Measurements from ENCODE around the gene SERINC5.
"Not testable (repeated sequence)": the region's sequence is repeated elsewhere in the genome, so short reads cannot be mapped to it uniquely, and the experiment has no call there.

SERINC5 gene

DNA sequence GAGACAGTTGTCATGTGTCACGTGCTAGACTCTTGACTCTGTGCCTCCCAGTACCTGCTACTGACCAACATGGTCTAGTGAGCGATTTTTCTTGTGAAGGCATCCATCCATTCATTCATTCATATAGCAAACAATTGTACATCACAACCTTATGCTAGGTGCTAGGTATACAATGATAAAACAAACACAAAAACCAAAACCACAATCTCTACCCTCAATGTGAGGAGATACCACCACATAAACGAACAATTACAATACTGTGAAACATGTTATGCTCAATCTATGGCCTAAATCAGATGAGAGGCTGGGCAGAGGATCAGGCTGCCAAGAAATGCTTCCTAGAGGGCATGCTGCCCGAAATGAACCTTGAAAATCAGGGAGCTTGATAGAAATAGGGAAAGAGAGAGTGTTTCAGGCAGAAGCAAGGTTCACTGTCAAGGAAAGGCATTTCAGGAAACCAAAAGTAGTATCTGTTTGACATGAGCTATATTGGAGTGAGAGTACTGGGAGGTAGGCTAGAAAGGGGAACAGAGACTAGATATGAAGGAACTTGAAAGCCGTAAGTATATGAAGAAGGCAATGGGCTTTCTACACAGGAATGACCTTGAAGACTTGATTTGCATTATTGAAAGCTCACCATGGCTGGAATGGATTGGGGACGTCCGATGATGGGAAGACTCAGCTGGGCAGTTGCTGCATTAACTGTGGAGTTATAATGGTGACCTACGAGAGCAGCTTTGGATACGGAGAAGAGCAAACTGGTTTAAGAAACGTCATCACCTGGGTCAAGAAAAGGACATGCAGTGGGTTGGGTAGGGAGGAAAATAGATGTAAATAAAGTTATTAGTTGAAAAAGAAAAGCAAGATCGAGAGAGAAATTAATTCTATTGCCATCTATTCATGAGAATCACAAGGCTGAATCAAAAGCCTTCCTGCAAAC lies 130.6 kb downstream of the SERINC5 start:
- no peak for DNase-seq

DNA sequence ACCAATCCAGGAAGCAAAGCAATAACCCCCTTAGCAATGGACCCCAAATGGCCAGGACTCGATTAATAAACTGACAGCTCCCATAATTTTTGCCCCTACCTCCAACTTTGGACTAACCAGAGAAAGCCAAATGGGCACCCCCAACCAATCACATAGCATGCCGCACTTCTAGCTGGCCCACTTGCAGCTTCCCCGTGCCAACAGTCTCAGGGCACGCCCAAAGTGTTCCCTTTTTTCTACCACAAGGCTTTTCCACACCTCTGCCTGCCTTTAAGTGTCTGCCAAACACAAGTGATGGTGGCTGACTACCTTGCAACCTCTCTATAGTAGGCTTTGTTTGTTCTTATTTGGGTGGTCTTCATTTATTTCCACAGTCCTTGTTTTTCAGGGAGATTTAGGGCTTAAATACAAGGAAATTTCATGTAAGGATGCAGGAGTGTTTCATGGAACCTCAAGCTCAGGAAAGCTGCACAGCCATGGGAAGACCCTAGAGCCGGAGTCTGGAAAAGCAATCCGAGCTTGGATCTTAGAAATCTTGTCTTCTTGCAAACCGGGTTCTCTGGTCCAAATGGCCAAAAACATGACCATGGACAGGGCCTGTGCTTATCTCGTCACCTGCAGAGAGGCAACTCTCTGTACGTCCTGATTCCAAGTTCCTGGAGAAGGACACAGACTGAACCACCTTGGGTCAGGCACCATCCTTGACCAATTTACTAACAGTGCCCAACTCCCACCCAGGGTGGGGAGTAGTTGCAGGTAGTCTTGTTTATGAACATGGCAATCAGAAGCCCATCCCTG lies 131.5 kb downstream of the SERINC5 start:
- no peak for DNase-seq

DNA sequence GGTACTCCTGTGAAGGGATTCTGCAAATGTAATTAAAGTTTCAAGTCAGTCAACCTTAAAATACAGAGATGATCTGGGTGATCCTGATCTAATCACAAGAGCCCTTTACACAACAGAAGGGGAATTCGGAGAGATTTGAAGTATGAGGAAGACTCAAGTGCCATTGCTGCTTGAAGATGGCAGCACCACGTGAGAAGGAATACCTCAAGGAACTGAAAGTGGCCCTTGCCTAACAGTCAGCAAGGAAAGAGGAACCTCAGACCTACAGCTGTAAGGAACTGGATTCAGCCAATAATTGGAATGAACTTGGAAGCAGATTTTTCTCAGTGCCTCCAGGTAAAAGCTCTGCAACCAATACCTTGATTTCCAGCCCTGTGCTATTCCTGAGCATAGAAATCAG lies 133.3 kb downstream of the SERINC5 start:
- DNase-seq: no peak

DNA sequence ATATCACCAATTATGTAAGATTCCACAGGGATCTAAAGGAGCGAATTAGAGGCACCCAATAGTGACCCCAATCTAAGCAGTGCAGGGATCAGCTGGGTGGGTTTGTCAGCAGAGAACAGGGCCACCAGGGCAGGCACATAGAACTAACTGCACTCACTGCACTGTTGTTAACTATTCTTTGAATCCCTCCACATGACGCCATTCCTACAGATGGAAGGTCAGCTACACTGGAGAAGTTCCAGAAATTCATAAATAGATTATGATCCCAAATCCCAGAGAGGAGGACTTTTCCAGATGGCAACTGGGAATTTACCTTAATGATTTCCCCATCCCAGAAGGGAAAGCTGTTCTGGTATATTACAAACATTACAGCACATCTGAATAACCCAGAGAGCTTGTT lies 136.5 kb downstream of the SERINC5 start:
- no peak for DNase-seq

DNA sequence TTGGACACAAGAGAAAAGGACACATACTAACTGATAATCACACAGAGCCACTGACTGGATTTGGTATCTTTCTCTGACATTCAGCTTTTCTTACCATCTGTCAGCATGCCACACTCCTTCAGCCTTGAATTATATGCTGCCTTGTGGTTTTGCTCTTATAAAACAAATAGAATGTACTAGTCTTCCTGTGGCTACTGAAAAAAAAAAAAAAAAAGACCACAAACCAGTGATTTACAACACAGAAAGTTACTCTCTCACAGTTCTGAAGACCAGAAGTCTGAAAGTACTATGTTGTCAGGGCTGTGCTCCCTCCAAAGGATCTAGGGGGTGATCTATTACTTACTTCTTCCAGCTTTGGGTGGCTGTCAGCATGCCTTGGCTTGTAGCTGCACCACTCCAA lies 138.4 kb downstream of the SERINC5 start:
- DNase-seq: no peak

DNA sequence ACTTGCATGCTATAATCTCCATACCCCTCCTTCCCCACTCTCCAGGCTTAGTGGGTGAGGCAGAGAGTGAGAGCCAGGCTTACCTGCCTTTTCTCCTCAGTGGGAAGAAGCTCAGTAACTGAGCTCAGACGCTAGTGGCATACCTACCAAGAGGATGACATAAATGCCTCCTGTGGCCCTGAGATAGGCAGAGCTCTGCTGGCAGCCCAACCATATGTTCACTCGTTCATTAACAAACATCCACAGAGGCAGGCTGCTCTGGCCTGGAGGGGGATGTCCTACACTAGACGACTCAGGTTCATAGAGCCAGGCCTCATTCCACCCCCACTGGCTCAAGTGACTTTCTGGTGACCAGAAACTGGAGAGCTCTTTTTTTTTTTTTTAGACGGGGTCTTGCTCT lies 139.4 kb downstream of the SERINC5 start:
- DNase-seq: no peak

DNA sequence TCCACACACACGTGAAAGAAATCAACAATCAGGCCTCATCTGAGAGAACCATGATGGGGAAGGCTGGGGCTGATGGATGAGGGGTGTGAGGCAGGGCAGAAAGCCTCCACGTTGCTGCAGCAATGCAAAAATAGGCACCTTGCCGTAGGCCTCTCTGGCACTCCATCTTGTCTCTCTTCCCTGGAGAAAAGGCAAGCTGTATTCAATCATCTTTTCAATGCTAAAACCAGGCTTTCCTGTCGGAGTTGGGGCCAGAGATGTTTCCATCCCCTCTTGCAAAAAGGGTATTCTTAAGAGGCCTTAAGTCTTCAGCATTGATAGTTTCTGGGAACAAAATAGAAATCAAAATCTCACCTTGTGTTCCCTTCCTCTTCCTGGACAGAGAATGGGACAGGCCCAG lies 139.8 kb downstream of the SERINC5 start:
- no peak for DNase-seq

DNA sequence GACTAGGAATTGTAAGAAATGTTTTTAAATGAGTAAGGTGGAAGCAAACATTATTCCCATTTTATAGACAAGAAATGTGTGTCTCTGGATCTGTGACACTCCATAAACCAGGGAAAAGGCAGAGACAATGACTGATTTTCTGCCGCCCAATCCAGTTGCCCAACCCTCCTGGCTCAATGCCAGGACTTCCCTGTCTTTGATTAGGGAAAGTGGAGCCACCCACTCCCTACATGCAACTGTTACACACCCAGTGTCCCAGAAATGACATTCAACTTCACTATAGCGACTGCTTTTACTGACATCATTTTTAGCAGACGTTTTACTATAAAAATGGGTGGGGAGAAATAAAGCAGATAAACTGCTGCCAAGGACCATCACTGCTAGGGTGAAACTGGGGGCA lies 141.0 kb downstream of the SERINC5 start:
- DNase-seq: no peak

DNA sequence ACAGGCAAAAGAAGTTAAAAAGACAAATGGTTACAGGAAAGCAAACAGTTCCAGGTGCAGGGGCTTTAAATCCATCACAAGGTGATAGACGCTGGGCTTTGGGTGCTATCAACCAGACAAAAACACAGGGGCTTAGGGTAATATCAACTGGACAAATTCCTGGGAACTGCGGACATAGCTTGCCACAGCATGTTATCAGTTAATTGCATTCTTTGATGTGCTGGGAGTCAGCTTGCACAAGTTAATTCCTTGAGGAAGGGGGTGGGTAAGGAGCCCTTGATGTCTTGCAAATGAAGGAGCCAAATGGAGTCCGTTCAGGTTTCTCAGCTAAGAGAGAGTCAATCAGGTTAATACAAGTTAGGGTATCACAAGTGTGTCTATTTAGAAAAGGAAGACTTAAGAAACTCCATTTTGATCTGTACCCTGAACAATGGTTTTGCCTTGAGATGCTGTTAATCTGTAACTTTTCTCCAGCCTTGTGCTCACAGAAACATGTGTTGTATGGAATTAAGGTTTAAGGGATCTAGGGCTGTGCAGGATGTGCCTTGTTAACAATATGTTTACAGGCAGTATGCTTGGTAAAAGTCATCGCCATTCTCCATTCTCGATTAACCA lies 144.4 kb downstream of the SERINC5 start:
- DNase-seq: not testable (repeated sequence)

DNA sequence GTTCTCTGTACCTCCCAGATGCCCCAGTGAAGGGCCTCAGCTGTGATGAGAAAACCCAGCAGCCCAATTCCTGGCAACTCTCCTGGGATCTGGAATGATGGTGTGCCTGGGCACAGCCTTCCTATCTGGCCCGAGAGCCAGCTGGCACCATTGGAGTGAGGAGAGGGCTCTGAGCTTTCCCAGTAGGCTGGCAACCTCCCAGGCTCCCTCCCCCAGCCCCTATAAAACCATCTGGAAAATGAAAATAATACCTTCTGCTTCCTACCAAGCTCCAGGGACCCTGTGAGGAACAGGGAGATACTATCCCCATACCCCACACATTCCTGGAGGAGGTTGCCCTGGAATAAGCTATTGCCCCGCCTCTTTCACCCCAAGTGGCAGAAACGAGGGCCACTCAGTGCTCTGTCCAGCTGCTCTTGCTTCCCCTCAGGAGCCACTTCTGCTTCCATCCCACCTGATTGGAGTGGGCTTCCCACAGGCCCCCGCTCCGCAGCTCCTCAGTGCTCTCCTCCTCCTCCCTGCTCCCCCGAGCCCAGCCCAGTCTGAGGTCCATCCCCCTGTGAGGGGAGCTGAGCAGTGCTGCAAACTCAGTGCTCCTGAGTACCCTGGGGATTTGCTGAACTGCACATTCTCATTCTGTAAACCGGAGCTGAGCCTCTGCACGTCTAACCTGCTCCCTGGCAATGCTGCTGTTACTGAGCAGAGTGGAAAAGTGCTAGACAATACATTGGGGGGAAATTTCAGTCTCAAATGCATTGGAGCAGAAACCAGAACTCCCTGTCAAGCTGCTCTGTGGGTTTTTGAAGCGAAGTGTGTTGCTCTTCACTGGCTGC lies 146.0 kb downstream of the SERINC5 start:
- DNase-seq: peak; percentile 9

DNA sequence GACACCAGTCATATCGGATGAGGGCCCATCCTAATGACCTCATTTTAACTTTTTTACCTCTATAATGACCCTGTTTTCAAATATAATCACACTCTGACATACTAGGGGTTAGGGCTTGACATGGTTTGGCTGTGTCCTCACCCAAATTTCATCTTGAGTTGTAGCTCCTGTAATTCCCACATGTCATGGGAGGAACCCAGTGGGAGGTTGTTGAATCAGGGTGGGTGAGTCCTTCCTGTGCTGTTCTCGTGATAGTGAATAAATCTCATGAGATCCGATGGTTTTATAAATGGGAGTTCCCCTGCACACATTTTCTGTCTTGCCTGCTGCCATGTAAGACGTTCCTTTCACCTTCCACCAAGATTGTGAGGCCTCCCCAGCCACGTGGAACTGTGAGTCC lies 148.9 kb downstream of the SERINC5 start:
- DNase-seq: no peak

DNA sequence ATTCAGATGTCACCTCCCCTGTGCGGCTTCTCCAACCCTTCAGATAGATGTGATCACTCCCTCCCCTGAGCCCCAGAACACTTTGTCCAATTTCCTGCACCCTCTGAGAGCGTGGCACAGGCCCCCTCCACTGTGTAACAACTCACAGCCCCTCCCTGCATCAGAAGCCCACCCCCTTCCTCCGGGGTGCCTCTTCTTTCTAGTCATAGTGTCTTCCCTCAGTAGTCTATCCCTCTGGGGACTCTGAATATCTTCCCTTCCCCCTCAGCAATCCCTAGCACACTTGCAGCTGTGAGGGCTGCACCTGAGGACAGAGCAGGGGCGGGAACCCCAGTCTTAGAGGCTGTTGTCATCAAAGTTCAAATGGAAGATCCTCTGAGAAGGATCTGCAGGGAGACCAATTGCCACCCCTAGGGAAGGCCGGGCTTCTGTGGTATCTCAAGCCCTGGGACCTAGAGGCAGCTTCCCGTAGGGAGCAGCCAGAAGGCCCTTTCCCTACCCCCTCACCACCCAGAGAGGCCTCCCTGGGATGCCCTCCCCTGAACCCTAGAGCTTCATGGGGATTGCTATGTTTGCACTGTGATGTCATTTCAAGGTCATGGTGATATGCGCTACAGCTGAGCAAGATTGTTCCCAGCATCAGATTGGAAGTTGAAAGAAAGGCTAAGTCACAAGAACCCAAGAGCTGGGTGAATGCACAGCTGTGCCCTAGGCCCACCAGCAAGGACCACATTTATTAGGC lies 150.0 kb downstream of the SERINC5 start:
- no peak for DNase-seq

DNA sequence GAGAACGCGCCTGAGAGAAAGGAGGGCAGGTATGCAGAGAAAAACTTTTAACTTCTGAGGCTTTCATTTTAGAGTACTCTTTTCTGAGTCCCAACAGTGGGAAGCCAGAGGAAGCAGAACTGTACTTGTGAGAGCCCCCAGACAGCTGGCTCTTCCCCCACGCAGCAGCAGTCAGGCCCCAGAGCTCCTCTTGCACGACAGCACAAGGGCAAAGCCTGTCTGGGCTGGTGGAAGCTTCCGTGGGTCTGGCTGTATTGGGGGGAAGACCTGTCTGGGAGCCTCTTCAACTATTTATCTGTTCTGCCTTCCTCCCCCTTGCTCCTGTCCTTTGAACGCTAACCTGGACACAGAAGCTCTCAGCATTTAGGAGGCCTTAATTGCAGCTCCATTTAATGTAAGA lies 152.5 kb downstream of the SERINC5 start:
- no peak for DNase-seq

DNA sequence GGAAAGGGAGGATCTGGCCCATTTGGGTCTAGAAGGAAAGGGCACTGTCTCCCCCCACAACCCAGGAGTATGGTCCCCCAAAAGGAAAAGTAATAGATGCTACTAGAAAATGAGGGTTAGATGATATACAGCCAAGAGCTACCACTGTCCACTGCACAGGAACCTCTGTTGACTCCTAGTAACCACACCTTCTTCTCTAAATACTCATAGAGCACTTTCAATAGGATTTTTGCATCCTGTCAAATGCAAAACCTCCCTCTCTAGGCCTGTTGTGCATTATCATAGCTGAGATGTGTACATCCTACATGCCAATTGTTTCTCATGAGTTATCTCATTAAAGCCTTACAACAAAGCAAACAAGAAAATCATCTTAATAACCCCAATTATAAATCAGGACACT lies 153.9 kb downstream of the SERINC5 start:
- no peak for DNase-seq

DNA sequence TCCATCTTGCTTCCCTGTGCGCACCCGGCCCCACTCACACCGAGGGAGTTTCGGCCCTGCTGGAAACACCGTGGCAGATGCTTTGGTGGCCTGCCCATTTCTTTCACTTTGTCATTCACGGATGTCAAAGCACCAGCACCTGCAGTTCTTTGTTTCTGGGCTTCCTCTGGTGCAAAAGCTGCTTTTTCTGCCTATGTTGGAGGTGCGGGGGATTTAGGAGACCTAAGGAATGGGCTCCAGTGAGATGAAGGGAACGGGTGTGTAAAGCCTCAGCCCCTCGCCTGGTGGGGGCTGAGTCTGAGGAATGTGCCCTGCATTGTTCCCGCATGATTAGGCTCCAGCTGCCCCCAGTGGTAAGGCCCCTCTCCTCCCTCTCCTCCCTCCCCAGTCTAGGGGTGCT lies 158.4 kb downstream of the SERINC5 start:
- DNase-seq: no peak

DNA sequence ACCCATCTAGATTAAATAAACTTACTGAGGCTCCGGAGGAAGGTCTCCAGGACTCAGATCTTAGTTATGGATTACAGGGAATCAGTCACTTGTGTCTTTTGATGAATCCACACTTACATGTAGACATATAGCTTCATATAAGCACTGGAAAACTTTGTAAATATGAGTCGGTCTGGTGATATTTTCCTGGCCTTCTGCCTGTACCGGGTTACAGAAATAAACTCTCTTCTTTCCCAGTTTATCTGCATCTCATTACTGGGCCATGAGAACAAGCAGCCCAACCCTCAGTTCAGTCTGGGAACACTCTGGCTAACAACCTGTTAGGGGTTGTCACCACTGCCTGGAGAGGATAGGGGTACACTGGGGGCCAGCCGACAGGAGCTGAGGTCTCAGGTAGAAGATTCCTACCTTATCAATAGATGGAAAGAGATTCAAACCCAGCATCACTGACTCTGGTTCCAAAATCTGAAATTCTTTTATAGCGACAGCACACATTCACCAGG lies 161.6 kb downstream of the SERINC5 start:
- no peak for DNase-seq

DNA sequence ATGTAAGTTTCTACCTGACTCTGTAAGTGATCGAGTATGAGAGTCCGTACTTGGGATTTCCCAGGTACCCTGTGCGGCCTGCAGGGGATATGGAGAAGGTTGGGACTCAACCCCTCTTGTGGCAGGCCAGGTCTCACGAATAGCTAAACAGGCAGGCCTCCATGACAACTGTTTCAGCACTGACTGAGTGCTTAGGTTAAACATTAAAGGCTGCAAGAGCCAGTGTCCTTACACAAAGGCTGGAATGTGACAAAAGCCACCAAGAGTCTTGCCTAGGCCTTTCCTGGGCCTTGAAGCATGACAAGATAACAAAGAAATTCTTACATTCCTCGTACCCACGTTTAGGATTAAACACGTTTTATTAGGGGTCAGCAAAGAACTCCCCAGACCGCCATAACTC lies 162.1 kb downstream of the SERINC5 start:
- no peak for DNase-seq

DNA sequence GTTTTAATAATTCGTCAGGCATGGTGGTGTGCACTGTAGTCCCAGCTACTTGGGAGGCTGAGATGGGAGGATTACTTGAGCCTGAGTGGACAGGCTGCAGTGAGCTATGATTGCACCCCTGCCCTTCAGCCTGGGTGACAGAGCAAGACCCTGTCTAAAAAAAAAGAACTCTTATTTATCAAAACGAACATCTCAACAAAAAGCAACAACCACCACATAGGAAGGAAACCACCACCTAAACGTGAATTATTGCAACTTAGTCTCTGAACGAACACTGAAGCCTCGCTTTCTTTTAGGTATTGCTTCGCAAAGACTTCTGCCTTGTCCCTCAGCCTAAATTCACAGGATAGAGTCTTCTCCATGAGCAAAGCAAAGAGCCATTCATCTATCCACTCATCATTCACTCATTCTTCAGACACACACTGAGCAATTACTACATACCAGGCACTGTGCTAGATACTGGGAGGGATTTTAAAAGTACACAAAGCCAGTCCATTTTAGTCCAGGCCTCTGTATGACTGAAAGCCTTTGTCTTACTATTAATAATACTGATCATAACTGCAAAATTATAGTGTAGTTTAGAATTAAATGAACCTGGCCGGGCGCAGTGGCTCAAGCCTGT lies 163.3 kb downstream of the SERINC5 start:
- no peak for DNase-seq

DNA sequence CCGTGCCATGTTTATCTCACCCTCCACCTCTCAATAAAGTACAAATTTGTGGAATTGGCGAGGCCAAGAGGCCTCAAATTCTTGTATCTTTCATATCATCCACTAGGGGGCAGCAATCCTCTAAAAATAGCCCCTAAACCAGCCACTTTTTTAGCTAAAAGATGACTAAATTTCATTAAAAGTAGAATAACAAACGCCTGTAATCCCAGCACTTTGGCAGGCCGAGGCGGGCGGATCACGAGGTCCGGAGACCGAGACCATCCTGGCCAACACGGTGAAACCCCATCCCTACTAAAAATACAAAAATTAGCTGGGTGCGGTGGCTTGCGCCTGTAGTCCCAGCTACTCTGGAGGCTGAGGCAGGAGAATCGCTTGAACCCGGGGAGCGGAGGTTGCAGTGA lies 164.1 kb downstream of the SERINC5 start:
- peak; percentile 34 for DNase-seq

DNA sequence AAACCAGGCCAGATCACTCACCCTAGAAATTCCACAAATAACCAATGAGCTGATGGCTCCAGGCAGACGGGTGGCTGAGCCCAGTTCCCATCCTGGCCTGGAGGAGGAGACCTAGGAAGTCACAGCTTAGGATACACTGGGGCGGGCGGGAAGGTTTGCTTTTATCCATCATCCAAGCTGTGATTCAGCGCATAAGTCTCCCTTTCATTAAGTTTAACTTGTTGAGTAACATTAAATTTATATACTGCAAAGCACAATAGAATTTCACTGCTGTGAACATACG lies 165.0 kb downstream of the SERINC5 start:
- DNase-seq: no peak

DNA sequence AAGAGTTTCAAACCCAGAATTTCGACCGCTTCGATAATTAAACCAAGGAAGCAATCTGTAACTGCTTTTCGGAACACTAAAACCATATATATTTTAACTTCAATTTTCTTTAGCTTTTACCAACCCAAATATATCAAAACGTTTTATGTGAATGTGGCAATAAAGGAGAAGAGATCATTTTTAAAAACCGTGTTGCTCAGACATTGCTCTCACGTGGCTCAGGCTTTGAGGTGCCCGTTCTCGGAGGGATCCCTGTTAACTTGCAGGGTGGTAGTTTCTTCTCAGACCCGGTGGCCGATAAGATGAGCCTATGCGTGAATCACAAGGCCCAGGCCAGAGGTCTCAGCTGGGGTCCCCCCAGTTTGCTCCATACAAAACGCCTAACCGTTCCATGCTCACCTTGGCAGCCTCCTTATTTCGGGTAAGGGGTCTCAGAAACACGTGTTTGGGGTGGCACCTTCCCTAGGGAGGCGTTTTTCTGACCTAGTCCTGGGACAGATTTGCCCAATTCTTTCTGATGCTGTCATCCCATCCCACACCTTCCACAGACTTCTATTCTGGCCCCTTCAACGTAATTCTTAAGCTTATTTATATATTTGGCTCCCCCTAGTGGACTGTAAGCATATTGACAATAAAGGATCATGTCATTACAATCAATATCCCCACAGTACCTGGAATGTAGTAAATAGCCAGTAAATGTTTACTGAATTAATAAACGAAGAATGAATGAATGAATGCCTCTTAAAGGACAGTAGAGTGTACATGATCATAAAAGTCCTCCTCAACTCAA lies 172.6 kb downstream of the SERINC5 start:
- peak; percentile 63 for DNase-seq
